HEK293 (cell line): ENCODE results near the gene TOMM40L.

Experiments
- CTCF ChIA-PET: fragments of 350-600 bp; formaldehyde crosslinking; extraction: SDS; loops from one replicate; lab custom pipeline; 2021; ENCODE audit warnings: antibody characterized with exemption; lab: Yijun Ruan, JAX
- POLR2A ChIA-PET: fragments of 300-600 bp; formaldehyde crosslinking; extraction: SDS; loops from one replicate; lab custom pipeline; 2020; ENCODE audit warnings: antibody characterized with exemption, inconsistent platforms; lab: Yijun Ruan, JAX
- H3K27ac ChIP-seq: fragments of 200-500 bp; sonication (Bioruptor generic); 2 replicates; pipeline ENCODE4 v1.5.1; 2014; ENCODE audit warnings: low read depth, low read length, control low read depth, inconsistent platforms; ENCODE audit errors: extremely low read depth
- H3K36me3 ChIP-seq, 2 experiments: fragments of 200-500 bp in 1 of 2; sonication (Bioruptor generic) in 1 of 2; 1 replicate in 1 of 2; 2 replicates in 1 of 2; pipeline ENCODE4 v1.5.1; 2014 to 2017; ENCODE audit warnings: inconsistent platforms in 2 of 2, low read length in 2 of 2; ENCODE audit not compliant: control insufficient read depth in 2 of 2, insufficient read depth in 1 of 2
- H3K4me1 ChIP-seq: fragments of 200-500 bp; sonication (Bioruptor generic); 2 replicates; pipeline ENCODE4 v1.5.1; 2014; ENCODE audit warnings: mild to moderate bottlenecking, low read length, inconsistent platforms; ENCODE audit not compliant: control insufficient read depth, insufficient read depth
- H3K4me3 ChIP-seq: 2 replicates; pipeline ENCODE4 v1.5.1; 2011; ENCODE audit warnings: low read depth, mild to moderate bottlenecking, control low read depth, low read length, moderate library complexity
- H3K9me3 ChIP-seq: fragments of 200-500 bp; sonication (Bioruptor generic); 2 replicates; pipeline ENCODE4 v1.5.1; 2014; ENCODE audit warnings: low read depth, low read length, inconsistent platforms; ENCODE audit not compliant: control insufficient read depth, insufficient read depth
- EGR2 ChIP-seq: fragments of 450-650 bp; formaldehyde crosslinking; IDR thresholded peaks from 2 replicates; pipeline ENCODE4 v1.5.1; 2016; ENCODE audit warnings: low read depth, missing biosample characterization, missing genetic modification characterization
- KLF1 ChIP-seq: fragments of 450-650 bp; formaldehyde crosslinking; IDR thresholded peaks from 2 replicates; pipeline ENCODE4 v1.5.1; 2016; ENCODE audit warnings: missing biosample characterization, missing genetic modification characterization
- PRDM10 ChIP-seq: fragments of 450-650 bp; formaldehyde crosslinking; IDR thresholded peaks from 2 replicates; pipeline ENCODE4 v1.5.1; 2016; ENCODE audit warnings: missing biosample characterization, missing genetic modification characterization
- SETDB1 ChIP-seq: IDR thresholded peaks from one replicate; pipeline ENCODE4 v1.6.1; 2017; ENCODE audit warnings: mild to moderate bottlenecking, low read length, moderate library complexity, mixed read lengths; ENCODE audit not compliant: insufficient read length
- SP2 ChIP-seq: fragments of 450-650 bp; formaldehyde crosslinking; IDR thresholded peaks from 2 replicates; pipeline ENCODE4 v1.5.1; 2016; ENCODE audit warnings: missing biosample characterization, missing genetic modification characterization
- ZBTB48 ChIP-seq: fragments of 450-650 bp; formaldehyde crosslinking; IDR thresholded peaks from 2 replicates; pipeline ENCODE4 v1.5.1; 2016; ENCODE audit warnings: missing biosample characterization, missing genetic modification characterization
- ZBTB8A ChIP-seq: fragments of 450-650 bp; formaldehyde crosslinking; IDR thresholded peaks from 2 replicates; pipeline ENCODE4 v1.5.1; 2016; ENCODE audit warnings: missing biosample characterization, missing genetic modification characterization
- ZFHX2 ChIP-seq: fragments of 450-650 bp; formaldehyde crosslinking; conservative IDR thresholded peaks from 2 replicates; pipeline ENCODE4 v1.5.1; 2016; ENCODE audit warnings: missing biosample characterization, missing genetic modification characterization
- ZNF138 ChIP-seq: fragments of 450-650 bp; formaldehyde crosslinking; IDR thresholded peaks from 2 replicates; pipeline ENCODE4 v1.5.1; 2016; ENCODE audit warnings: missing biosample characterization, missing genetic modification characterization, borderline replicate concordance
- ZNF140 ChIP-seq: fragments of 450-650 bp; formaldehyde crosslinking; IDR thresholded peaks from 2 replicates; pipeline ENCODE4 v1.5.1; 2016; ENCODE audit warnings: missing biosample characterization, missing genetic modification characterization
- ZNF157 ChIP-seq: fragments of 450-650 bp; formaldehyde crosslinking; IDR thresholded peaks from 2 replicates; pipeline ENCODE4 v1.5.1; 2016; ENCODE audit warnings: missing biosample characterization, missing genetic modification characterization
- ZNF24 ChIP-seq: fragments of 450-650 bp; formaldehyde crosslinking; IDR thresholded peaks from 2 replicates; pipeline ENCODE4 v1.5.1; 2016; ENCODE audit warnings: missing biosample characterization, missing genetic modification characterization
- ZNF449 ChIP-seq: fragments of 450-650 bp; formaldehyde crosslinking; IDR thresholded peaks from 2 replicates; pipeline ENCODE4 v1.5.1; 2017; ENCODE audit warnings: missing biosample characterization, mild to moderate bottlenecking, missing genetic modification characterization, moderate library complexity
- ZNF514 ChIP-seq: fragments of 450-650 bp; formaldehyde crosslinking; IDR thresholded peaks from 2 replicates; pipeline ENCODE4 v1.5.1; 2016; ENCODE audit warnings: missing biosample characterization, missing genetic modification characterization
- ZNF664 ChIP-seq: fragments of 450-650 bp; formaldehyde crosslinking; IDR thresholded peaks from 2 replicates; pipeline ENCODE4 v1.5.1; 2016; ENCODE audit warnings: missing biosample characterization, missing genetic modification characterization
- ZSCAN23 ChIP-seq: fragments of 450-650 bp; formaldehyde crosslinking; IDR thresholded peaks from 2 replicates; pipeline ENCODE4 v1.5.1; 2016; ENCODE audit warnings: missing biosample characterization, missing genetic modification characterization
- TF ChIP-seq, protein P1 (sequence below): fragments of 450-650 bp; formaldehyde crosslinking; IDR thresholded peaks from 2 replicates; pipeline ENCODE4 v1.5.1; 2017; ENCODE audit warnings: missing biosample characterization, missing genetic modification characterization
- TF ChIP-seq, protein P2 (sequence below): fragments of 450-650 bp; formaldehyde crosslinking; IDR thresholded peaks from 2 replicates; pipeline ENCODE4 v1.5.1; 2017; ENCODE audit warnings: missing biosample characterization, missing genetic modification characterization
- TF ChIP-seq, protein P3 (sequence below): fragments of 450-650 bp; formaldehyde crosslinking; IDR thresholded peaks from 2 replicates; pipeline ENCODE4 v1.5.1; 2016; ENCODE audit warnings: missing biosample characterization, missing genetic modification characterization, low read depth
- TF ChIP-seq, protein P4 (sequence below): fragments of 450-650 bp; formaldehyde crosslinking; IDR thresholded peaks from 2 replicates; pipeline ENCODE4 v1.5.1; 2016; ENCODE audit warnings: missing biosample characterization, missing genetic modification characterization, borderline replicate concordance

TOMM40L gene

GRCh38 chr1:161199506-161200139, 26.2 kb upstream of the TOMM40L start:
- ChIA-PET POLR2A (interaction anchor here (1.2 to 1.9 kb wide), 2 partner anchors 9 to 26 kb away, joined by 4 to 7 read pairs; partner anchors contain the start of gene TOMM40L), CTCF (interaction anchor here (0.6 to 1.9 kb wide), 5 partner anchors 27 to 202 kb away, joined by 3 to 14 read pairs (median 3); no protein-coding TSS in a partner anchor)
- no peaks in the 10 kb centered on the region for H3K9me3 ChIP-seq
- H3K4me1 ChIP-seq, result peaks cover 9% of the 10 kb centered on the region; the same call in 1 of the 2 replicates
- TF ChIP-seq ZNF138 (tag by site-specific recombination) (no peak), SP2 (peak; percentile 35), ZFHX2 (tag by site-specific recombination) (peak; percentile 58), ZBTB8A (no peak), ZBTB48 (no peak), ZNF514 (tag by site-specific recombination) (no peak), PRDM10 (tag by site-specific recombination) (peak; percentile 72), EGR2 (tag by site-specific recombination) (peak; percentile 39; the same call in 1 of the 2 replicates), ZNF140 (no peak), ZSCAN23 (no peak), KLF1 (tag by site-specific recombination) (no peak), ZNF24 (tag by site-specific recombination) (no peak), ZNF664 (tag by site-specific recombination) (no peak), SETDB1 (no peak), ZNF157 (tag by site-specific recombination) (no peak), ZNF449 (no peak)
- TF ChIP-seq, protein P1, sequence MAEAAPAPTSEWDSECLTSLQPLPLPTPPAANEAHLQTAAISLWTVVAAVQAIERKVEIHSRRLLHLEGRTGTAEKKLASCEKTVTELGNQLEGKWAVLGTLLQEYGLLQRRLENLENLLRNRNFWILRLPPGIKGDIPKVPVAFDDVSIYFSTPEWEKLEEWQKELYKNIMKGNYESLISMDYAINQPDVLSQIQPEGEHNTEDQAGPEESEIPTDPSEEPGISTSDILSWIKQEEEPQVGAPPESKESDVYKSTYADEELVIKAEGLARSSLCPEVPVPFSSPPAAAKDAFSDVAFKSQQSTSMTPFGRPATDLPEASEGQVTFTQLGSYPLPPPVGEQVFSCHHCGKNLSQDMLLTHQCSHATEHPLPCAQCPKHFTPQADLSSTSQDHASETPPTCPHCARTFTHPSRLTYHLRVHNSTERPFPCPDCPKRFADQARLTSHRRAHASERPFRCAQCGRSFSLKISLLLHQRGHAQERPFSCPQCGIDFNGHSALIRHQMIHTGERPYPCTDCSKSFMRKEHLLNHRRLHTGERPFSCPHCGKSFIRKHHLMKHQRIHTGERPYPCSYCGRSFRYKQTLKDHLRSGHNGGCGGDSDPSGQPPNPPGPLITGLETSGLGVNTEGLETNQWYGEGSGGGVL (tag by site-specific recombination), result peak; percentile 63
- TF ChIP-seq, protein P2, sequence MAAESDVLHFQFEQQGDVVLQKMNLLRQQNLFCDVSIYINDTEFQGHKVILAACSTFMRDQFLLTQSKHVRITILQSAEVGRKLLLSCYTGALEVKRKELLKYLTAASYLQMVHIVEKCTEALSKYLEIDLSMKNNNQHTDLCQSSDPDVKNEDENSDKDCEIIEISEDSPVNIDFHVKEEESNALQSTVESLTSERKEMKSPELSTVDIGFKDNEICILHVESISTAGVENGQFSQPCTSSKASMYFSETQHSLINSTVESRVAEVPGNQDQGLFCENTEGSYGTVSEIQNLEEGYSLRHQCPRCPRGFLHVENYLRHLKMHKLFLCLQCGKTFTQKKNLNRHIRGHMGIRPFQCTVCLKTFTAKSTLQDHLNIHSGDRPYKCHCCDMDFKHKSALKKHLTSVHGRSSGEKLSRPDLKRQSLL (tag by site-specific recombination), result no peak
- TF ChIP-seq, protein P3, sequence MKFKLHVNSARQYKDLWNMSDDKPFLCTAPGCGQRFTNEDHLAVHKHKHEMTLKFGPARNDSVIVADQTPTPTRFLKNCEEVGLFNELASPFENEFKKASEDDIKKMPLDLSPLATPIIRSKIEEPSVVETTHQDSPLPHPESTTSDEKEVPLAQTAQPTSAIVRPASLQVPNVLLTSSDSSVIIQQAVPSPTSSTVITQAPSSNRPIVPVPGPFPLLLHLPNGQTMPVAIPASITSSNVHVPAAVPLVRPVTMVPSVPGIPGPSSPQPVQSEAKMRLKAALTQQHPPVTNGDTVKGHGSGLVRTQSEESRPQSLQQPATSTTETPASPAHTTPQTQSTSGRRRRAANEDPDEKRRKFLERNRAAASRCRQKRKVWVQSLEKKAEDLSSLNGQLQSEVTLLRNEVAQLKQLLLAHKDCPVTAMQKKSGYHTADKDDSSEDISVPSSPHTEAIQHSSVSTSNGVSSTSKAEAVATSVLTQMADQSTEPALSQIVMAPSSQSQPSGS (tag by site-specific recombination), result no peak
- TF ChIP-seq, protein P4, sequence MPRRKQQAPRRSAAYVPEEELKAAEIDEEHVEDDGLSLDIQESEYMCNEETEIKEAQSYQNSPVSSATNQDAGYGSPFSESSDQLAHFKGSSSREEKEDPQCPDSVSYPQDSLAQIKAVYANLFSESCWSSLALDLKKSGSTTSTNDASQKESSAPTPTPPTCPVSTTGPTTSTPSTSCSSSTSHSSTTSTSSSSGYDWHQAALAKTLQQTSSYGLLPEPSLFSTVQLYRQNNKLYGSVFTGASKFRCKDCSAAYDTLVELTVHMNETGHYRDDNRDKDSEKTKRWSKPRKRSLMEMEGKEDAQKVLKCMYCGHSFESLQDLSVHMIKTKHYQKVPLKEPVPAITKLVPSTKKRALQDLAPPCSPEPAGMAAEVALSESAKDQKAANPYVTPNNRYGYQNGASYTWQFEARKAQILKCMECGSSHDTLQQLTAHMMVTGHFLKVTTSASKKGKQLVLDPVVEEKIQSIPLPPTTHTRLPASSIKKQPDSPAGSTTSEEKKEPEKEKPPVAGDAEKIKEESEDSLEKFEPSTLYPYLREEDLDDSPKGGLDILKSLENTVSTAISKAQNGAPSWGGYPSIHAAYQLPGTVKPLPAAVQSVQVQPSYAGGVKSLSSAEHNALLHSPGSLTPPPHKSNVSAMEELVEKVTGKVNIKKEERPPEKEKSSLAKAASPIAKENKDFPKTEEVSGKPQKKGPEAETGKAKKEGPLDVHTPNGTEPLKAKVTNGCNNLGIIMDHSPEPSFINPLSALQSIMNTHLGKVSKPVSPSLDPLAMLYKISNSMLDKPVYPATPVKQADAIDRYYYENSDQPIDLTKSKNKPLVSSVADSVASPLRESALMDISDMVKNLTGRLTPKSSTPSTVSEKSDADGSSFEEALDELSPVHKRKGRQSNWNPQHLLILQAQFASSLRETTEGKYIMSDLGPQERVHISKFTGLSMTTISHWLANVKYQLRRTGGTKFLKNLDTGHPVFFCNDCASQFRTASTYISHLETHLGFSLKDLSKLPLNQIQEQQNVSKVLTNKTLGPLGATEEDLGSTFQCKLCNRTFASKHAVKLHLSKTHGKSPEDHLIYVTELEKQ (tag by site-specific recombination), result no peak
- peaks cover 10 to 14% of the 10 kb centered on the region in 2 experiments; a peak in 2 of 3 replicates for H3K36me3 ChIP-seq
- H3K4me3 ChIP-seq, result no peak overlapping the region
- H3K27ac ChIP-seq, result no peak overlapping the region
